PC-3 (cell line): Measurements from ENCODE around the gene CTTN. TPM values are rescaled to one million over a fixed set of nuclear protein-coding genes. Genes with fewer than 3 reads are reported as not detected.

Source experiments
- ATAC-seq: fragments of 200-7000 bp; cut with Tn5 transposase; 2 replicates; pipeline ENCODE4 v1.9.1; 2020; ENCODE audit warnings: mild to moderate bottlenecking, moderate library complexity
- BruUV-seq: library from RNA; stranded (reverse); fragments of 400-500 nt; replicated peaks from 2 replicates; lab custom pipeline; 2021; lab: Mats Ljungman, UMichigan
- CTCF ChIA-PET: fragments of 300-600 bp; sonication (Branson Sonifier 250); formaldehyde crosslinking; loops from one replicate; lab custom pipeline; 2022; ENCODE audit warnings: antibody characterized with exemption; lab: Charles Lee
- POLR2A ChIA-PET: fragments of 300-600 bp; sonication (Branson Sonifier 250); formaldehyde crosslinking; loops from one replicate; lab custom pipeline; 2022; ENCODE audit warnings: antibody characterized with exemption; ENCODE audit not compliant: unreplicated experiment; lab: Charles Lee
- DNase-seq: peaks from one replicate; pipeline ENCODE4 v3.0.0-alpha.2; 2015
- H2AFZ ChIP-seq: fragments of 300-600 bp; sonication (generic); 2 replicates; pipeline ENCODE4 v1.6.0; 2016; ENCODE audit warnings: antibody characterized with exemption, low read length
- H3F3A ChIP-seq: fragments of 300-600 bp; sonication (generic); one replicate; pipeline ENCODE4 v1.6.0; 2017; ENCODE audit warnings: antibody characterized with exemption, low read length, control low read depth, mild to moderate bottlenecking; ENCODE audit not compliant: unreplicated experiment
- H3K27ac ChIP-seq: fragments of 300-600 bp; sonication (generic); 2 replicates; pipeline ENCODE4 v1.5.1; 2016; ENCODE audit warnings: mild to moderate bottlenecking, low read length
- H3K27me3 ChIP-seq: fragments of 300-600 bp; sonication (generic); 2 replicates; pipeline ENCODE4 v1.6.1; 2016; ENCODE audit warnings: low read length, mixed read lengths
- H3K36me3 ChIP-seq: fragments of 300-600 bp; sonication (generic); 2 replicates; pipeline ENCODE4 v1.6.1; 2016; ENCODE audit warnings: low read depth, mixed run types, low read length, mixed read lengths
- H3K4me1 ChIP-seq: fragments of 300-600 bp; sonication (generic); 2 replicates; pipeline ENCODE4 v1.5.1; 2016; ENCODE audit warnings: low read length; ENCODE audit not compliant: insufficient read depth
- H3K4me2 ChIP-seq: fragments of 300-600 bp; sonication (generic); 2 replicates; pipeline ENCODE4 v1.6.0; 2016; ENCODE audit warnings: low read length
- H3K4me3 ChIP-seq: fragments of 300-600 bp; sonication (generic); 2 replicates; pipeline ENCODE4 v1.5.1; 2016; ENCODE audit warnings: mild to moderate bottlenecking, low read length, mixed read lengths
- H3K79me2 ChIP-seq: fragments of 300-600 bp; sonication (generic); 2 replicates; pipeline ENCODE4 v1.6.1; 2017; ENCODE audit warnings: low read length, mixed read lengths
- H3K9ac ChIP-seq: fragments of 300-600 bp; sonication (generic); 2 replicates; pipeline ENCODE4 v1.6.0; 2016; ENCODE audit warnings: mild to moderate bottlenecking, low read length
- H3K9me2 ChIP-seq: fragments of 300-600 bp; sonication (generic); replicated peaks from 2 replicates; pipeline ENCODE4 v1.6.1; 2016; ENCODE audit warnings: mixed run types, low read length, mixed read lengths
- H3K9me3 ChIP-seq: fragments of 300-600 bp; sonication (generic); 2 replicates; pipeline ENCODE4 v1.6.1; 2016; ENCODE audit warnings: low read length, mixed read lengths
- H4K20me1 ChIP-seq: fragments of 300-600 bp; sonication (generic); 2 replicates; pipeline ENCODE4 v1.6.1; 2016; ENCODE audit warnings: low read length, mixed read lengths
- CTCF ChIP-seq: fragments of 300-600 bp; sonication (generic); conservative IDR thresholded peaks from 2 replicates; pipeline ENCODE4 v1.5.1; 2017; ENCODE audit warnings: antibody characterized with exemption, low read depth, mild to moderate bottlenecking, low read length
- EZH2 ChIP-seq: fragments of 300-600 bp; sonication (generic); IDR thresholded peaks from one replicate; pipeline ENCODE4 v1.6.1; 2017; ENCODE audit warnings: antibody characterized with exemption, mild to moderate bottlenecking, low read length; ENCODE audit not compliant: unreplicated experiment
- EZH2phosphoT487 ChIP-seq: fragments of 300-600 bp; sonication (generic); IDR thresholded peaks from 2 replicates; pipeline ENCODE4 v1.6.1; 2018; ENCODE audit warnings: mild to moderate bottlenecking, antibody characterized with exemption, low read length, borderline replicate concordance
- intact Hi-C: fragments of 100-400 bp; cut with micrococcal nuclease; formaldehyde crosslinking; loops from 2 replicates; pipeline ENCODE4 v1.9.0; 2023
- total RNA-seq: library from RNA; depleted of rRNA; stranded (reverse); fragments of >200 nt; gene quantifications from 2 replicates; pipeline ENCODE4 v1.2.3, GENCODE V29; 2014

CTTN gene
- total RNA-seq, 1 experiment from 2014 or later: 244 TPM

- Histone ChIP-seq H3K79me2 (no peaks in the 10 kb centered on the region), H3K9me3 (no peaks in the 10 kb centered on the region), H3K9ac (no peak overlapping the region), H3K4me2 (no peak overlapping the region), H2AFZ (no peak overlapping the region), H3K9me2 (no peaks in the 10 kb centered on the region), H3F3A (no peaks in the 10 kb centered on the region), H3K4me3 (no peak overlapping the region), H3K27ac (no peak overlapping the region), H3K36me3 (peaks cover 55% of the 10 kb centered on the region), H4K20me1 (no peaks in the 10 kb centered on the region), H3K27me3 (no peaks in the 10 kb centered on the region), H3K4me1 (no peaks in the 10 kb centered on the region)
- POLR2A ChIA-PET: no interaction called here
- intact Hi-C loops: no loop called here
- no TSS peak for BruUV-seq
- ATAC-seq (no peak), DNase-seq (no peak)
- no peak for TF ChIP-seq EZH2phosphoT487
- no peak for TF ChIP-seq CTCF
- no peak for TF ChIP-seq EZH2
- CTCF ChIA-PET: no interaction called here
These were observed 20.7 kb upstream of the CTTN start for GRCh38 chr11:70377645-70378044.

GRCh38 chr11:70378506-70379134 lies 19.7 kb upstream of the CTTN start:
- H3K9me3 ChIP-seq: no peaks in the 10 kb centered on the region
- POLR2A ChIA-PET: no interaction called here
- H4K20me1 ChIP-seq: no peaks in the 10 kb centered on the region
- intact Hi-C loops: no loop called here
- TF ChIP-seq EZH2 (no peak), EZH2phosphoT487 (no peak), CTCF (peak; percentile 56)
- H3K9me2 ChIP-seq: no peaks in the 10 kb centered on the region
- H3K27me3 ChIP-seq: no peaks in the 10 kb centered on the region
- H3K4me1 ChIP-seq: no peaks in the 10 kb centered on the region
- no peak overlapping the region for H2AFZ ChIP-seq
- DNase-seq (no peak), ATAC-seq (no peak; the same call in 1 of the 2 replicates)
- H3K9ac ChIP-seq: no peak overlapping the region
- BruUV-seq: no TSS peak
- H3K79me2 ChIP-seq: no peaks in the 10 kb centered on the region
- no peak overlapping the region for H3K27ac ChIP-seq
- CTCF ChIA-PET: no interaction called here
- no peaks in the 10 kb centered on the region for H3F3A ChIP-seq
- H3K4me2 ChIP-seq: no peak overlapping the region
- no peak overlapping the region for H3K4me3 ChIP-seq
- peaks cover 58% of the 10 kb centered on the region for H3K36me3 ChIP-seq

- no peaks in the 10 kb centered on the region for H3F3A ChIP-seq
- H3K9ac ChIP-seq: no peak overlapping the region
- DNase-seq (no peak), ATAC-seq (no peak)
- no TSS peak for BruUV-seq
- no peak overlapping the region for H2AFZ ChIP-seq
- CTCF ChIA-PET: no interaction called here
- peaks cover 7% of the 10 kb centered on the region for H3K79me2 ChIP-seq
- H3K27ac ChIP-seq: no peak overlapping the region
- H3K27me3 ChIP-seq: no peaks in the 10 kb centered on the region
- H3K4me2 ChIP-seq: no peak overlapping the region
- no peak overlapping the region for H3K4me3 ChIP-seq
- intact Hi-C loops: no loop called here
- H3K9me2 ChIP-seq: no peaks in the 10 kb centered on the region
- no peaks in the 10 kb centered on the region for H3K9me3 ChIP-seq
- H3K4me1 ChIP-seq: no peaks in the 10 kb centered on the region
- POLR2A ChIA-PET: no interaction called here
- TF ChIP-seq CTCF (no peak), EZH2phosphoT487 (no peak), EZH2 (no peak)
- no peaks in the 10 kb centered on the region for H4K20me1 ChIP-seq
- H3K36me3 ChIP-seq: peaks cover 60% of the 10 kb centered on the region
These were observed 17.0 kb upstream of the CTTN start for GRCh38 chr11:70381350-70381749.
